GM21576 (cell line): ENCODE measurements around the gene GAS7.

Experiments
- ATAC-seq: cut with Tn5 transposase; IDR thresholded peaks from one replicate; pipeline ENCODE4 v1.9.1; 2021; ENCODE audit warnings: mild to moderate bottlenecking, moderate library complexity; ENCODE audit not compliant: unreplicated experiment

Gene GAS7

GRCh38 chr17:10198509-10199249 lies at the start of gene GAS7:
Gene GAS7, minus strand, starts transcription at chr17:10198606.
- ATAC-seq, result no peak

GRCh38 chr17:10247810-10248209 lies 49.4 kb upstream of the GAS7 start:
- ATAC-seq, result no peak

- ATAC-seq, result no peak
Measured at GRCh38 chr17:10243883-10244844, 45.8 kb upstream of the GAS7 start.

GRCh38 chr17:10241781-10242180 lies 43.4 kb upstream of the GAS7 start:
- ATAC-seq, result no peak

- ATAC-seq, result no peak
Measured at GRCh38 chr17:10238661-10239060, 40.3 kb upstream of the GAS7 start.

DNA sequence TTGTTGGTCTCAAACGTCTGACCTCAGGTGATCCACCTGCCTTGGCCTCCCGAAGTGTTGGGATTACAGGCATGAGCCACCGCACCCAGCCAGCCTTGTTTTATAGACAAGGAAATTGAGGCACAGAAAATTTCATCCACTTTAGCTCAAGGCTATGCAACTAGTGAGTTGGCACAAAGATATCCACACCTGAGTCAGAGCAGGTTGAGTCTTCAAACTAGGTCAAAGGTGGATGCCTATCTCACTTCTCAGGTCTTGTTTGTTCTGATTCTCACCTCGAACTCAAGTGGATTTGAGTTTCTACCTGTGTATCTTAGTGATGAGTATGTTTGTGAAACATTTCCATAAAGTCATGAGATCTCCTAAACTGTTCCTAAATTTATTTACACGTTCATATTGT lies 35.6 kb upstream of the GAS7 start:
- ATAC-seq, result no peak

DNA sequence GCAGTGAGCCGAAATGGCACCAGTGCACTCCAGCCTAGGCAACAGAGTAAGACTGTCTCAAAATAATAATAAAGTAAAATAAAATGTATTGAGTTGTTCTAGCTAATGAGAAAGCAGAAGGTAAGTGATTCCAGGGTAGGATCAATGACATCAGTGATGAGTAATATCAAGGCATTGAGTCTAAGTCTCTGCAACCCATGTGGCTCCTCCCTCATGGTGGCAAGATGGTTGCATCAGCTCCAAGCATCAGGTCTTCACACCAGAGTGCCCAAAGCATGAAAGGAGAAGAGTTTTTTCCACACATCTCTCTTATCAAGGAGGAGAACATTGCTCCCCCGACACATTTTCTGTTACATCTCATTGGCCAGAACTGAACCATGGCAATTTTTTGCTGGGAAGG lies 34.8 kb upstream of the GAS7 start:
- ATAC-seq, result no peak

DNA sequence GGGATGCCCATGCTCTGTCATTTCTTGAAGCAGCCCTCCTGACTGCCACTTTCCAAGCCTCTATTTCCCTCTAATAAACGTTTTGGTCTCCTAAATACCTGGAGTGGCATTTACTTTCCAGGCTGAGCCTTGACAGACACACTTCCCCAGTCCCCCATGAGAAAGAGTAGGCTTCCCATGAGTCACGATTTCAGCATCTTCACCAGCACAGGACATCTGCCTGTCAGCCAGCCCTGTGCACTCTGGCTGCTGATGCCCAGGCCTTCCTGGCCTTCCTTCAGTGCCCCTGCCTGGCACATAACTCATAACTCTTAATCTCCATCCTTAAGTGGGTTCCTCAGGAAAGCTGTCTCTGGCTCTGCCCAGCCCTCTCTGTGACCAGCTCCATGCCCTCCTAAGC lies 30.8 kb upstream of the GAS7 start:
- no peak for ATAC-seq

DNA sequence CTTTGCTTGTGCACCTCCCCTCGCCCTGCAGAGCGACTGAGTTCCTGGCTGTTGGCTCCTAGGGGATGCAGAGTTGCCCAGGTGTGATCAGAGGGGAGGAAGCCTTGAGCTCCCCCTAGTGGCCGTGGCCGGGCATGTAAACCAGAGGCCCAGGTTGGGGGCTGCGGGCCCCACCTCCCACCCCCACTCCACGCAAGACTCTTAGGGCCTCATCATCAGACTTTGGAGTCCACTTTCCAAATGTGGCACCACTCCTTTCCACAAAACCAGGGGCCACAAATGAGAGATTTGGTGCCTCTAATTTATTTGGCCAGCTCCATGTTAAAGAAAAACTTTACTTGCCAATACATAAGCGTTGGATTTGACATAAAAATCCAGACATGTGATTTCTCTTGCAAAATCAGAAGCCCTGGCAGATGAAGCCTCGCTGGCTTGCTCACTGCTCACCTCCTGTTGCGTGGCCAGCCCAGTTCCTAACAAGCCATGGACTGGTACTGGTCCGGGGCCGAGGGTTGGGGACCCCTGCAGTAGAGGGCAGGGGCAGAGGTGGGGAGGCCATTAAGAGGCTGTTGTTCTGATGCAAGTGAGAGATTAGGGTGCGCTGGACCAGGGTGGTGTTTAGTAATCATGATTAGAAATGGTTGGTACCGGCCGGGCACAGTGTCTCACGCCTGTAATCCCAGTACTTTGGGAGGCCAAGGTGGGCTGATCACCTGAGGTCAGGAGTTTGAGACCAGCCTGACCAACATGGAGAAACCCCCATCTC lies 28.7 kb upstream of the GAS7 start:
- no peak for ATAC-seq

- ATAC-seq, result no peak
Measured at GRCh38 chr17:10224582-10225195, 26.3 kb upstream of the GAS7 start.

- no peak for ATAC-seq
Measured at GRCh38 chr17:10219193-10219592, 20.8 kb upstream of the GAS7 start.

DNA sequence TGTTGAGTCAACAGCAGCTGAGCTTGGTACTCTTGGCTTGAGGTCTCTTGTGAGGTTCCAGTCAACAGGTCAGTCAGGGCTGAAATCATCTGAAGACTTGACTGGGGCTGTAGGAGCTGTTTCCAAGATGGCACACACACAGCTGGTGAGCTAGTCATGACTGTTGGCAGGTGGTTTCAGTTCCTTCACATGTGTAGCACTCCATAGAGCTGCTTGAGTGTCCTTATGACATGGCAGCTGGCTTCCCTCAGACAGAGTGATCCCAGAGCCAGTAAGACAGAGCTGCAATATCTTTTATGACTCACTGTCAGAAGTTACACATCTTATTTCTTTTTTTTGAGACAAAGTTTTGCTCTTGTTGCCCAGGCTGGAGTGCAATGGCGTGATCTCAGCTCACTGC lies 19.5 kb upstream of the GAS7 start:
- no peak for ATAC-seq

- ATAC-seq, result no peak
Measured at GRCh38 chr17:10216213-10216938, 18.0 kb upstream of the GAS7 start.

DNA sequence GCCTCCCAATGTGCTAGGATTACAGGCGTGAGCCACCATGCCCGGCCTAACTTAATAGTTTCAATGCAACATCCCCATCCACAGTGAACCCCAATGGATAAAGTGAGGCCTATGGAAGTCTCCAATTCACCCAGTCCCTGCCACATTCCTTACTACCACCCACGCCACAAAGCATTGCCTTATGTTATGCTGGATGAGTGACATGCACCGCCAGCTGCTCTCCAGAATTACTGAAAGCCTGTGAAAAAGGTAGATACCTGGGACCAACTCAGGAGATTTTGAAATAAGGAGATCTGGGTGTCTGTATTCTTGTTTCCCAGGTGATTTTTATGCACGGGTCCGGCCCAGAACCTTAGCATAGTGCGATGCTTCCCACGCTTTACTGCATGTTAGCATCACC lies 16.9 kb upstream of the GAS7 start:
- no peak for ATAC-seq

DNA sequence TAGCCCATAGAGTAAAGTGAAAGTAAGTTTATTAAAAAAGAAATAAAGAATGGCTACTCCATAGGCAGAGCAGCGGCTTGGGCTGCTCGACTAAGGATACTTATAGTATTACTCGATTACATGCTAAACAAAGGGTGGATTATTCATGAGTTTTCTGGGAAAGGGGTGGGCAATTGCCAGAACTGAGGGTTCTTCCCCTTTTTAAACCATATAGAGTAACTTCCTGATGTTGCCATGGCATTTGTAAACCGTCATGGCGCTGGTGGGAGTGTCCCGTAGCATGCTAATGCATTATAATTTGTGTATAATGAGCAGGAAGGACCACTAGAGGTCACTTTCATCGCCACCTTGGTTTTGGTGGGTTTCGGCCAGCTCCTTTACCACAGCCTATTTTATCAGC lies 13.3 kb upstream of the GAS7 start:
- ATAC-seq, result no peak

DNA sequence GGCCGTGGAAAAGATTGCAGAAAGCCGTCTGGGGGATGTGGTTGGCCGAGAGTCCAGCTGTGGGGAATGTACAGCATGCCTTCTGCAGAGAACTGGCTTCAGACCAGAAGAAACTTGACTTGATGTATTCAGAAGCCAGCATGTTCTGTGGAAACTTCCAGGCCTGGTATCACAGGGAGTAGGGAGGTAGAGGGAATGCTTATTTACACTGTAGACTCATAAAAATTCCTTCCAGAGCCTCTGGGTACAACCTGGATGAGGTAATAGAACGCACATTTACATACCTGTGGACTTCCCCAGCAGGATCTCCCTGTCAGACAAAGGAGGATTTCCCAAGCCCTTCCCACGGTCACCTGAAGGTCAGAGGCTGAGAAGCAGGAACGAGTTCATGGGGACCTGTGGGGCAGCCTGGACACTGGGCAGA lies 11.8 kb upstream of the GAS7 start:
- ATAC-seq, result no peak

DNA sequence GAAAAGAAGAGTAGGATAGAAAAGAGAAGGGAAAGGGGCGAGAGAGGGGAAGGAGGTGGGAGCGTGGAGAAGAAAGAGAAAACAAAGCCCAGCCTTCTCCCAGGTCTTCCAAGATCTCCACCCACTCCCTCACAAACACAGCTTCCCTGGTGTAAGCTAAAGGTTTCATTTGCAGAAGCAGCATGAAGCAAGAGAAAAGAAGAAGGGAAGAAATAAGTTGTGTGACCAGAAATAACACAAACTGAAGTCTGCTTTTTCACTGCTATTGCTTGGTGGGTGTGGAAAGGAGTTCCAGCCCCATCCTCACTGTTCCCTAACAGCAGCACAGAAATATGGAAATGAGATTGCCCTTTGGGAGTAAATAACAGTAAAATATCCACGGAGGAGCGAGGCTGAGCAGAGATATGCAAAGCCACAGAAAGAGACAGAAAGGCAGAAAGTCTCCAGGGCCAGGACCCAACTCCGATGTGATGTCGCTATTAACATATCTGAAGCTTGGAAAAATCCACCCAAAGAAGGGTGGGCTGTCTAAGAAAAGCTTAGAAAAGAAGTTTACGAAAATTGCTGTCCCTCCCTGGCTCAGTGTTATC lies 10.3 kb upstream of the GAS7 start:
- ATAC-seq, result no peak

DNA sequence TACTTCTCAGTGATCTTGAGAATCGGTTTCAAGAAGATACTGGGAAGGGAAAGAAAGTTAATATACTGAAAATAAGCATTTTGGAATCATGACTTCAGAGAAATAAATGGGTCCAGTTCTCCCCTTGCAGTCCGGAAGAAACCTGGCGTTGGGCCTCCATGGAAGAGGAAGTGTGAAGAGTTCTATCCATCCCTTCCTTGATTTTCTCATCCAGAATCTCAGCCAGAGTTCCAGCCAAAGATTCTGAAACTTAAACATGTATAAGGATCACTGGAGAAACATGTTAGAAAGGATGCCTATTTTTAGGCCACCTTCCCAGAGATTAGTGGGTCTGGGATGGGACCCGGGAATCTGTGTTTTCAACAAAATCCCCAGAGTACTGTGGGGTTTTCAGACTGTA lies 8.7 kb upstream of the GAS7 start:
- ATAC-seq, result no peak

- no peak for ATAC-seq
Measured at GRCh38 chr17:10205549-10206185, 7.3 kb upstream of the GAS7 start.
